ENCODE results near the gene KIFC3.

- TF ChIP-seq POLR2A (IDR thresholded peaks at IDR 0.05), result no peak
- TF ChIP-seq POLR2AphosphoS5 (IDR thresholded peaks at IDR 0.05), result no peak
- no peak for TF ChIP-seq CTCF (IDR thresholded peaks at IDR 0.05)
Observed at GRCh38 chr16:57747996-57748395, 54.3 kb downstream of the KIFC3 start.

Data from sigmoid colon (tissue), 4 donors.